SK-N-SH (cell line): Measurements from ENCODE around the gene SH2D3C. TPM values are rescaled to one million over a fixed set of nuclear protein-coding genes. Genes with fewer than 3 reads are reported as not detected.

Source experiments
- CTCF ChIA-PET: fragments of 300-600, 350-600 bp; formaldehyde crosslinking; extraction: SDS; loops from one replicate; lab custom pipeline; 2021; lab: Yijun Ruan, JAX
- POLR2A ChIA-PET: fragments of 350-600 bp; sonication (Branson Sonifier 250); formaldehyde crosslinking; extraction: SDS; loops from one replicate; lab custom pipeline; 2020; ENCODE audit warnings: antibody characterized with exemption, inconsistent platforms; lab: Yijun Ruan, JAX
- DNase-seq: peaks from one replicate; pipeline ENCODE4 v3.0.0; 2012
- H2AFZ ChIP-seq: fragments of 200-600 bp; sonication (generic); 2 replicates; pipeline ENCODE4 v1.8.1; 2016; ENCODE audit warnings: antibody characterized with exemption, mild to moderate bottlenecking, low read depth
- H3F3A ChIP-seq: fragments of 200-600 bp; sonication (generic); replicated peaks from 2 replicates; pipeline ENCODE3; 2016; ENCODE audit warnings: antibody characterized with exemption, mild to moderate bottlenecking; ENCODE audit not compliant: insufficient read depth
- H3K27ac ChIP-seq, 2 experiments: fragments of 200-500 bp in 1 of 2; fragments of 200-600 bp in 1 of 2; sonication (Bioruptor generic) in 1 of 2; sonication (generic), shearing (Covaris generic) in 1 of 2; 2 replicates each; pipeline versions ENCODE4 v1.5.1 to v1.6.1; 2014 to 2016; ENCODE audit warnings: low read depth in 2 of 2, inconsistent platforms in 1 of 2, low read length in 1 of 2, mild to moderate bottlenecking in 1 of 2, mixed read lengths in 1 of 2
- H3K27me3 ChIP-seq: fragments of 200-600 bp; sonication (generic), shearing (Covaris generic); 2 replicates; pipeline ENCODE4 v1.6.1; 2016; ENCODE audit warnings: mixed run types; ENCODE audit not compliant: insufficient read depth
- H3K36me3 ChIP-seq, 2 experiments: fragments of 200-500 bp in 1 of 2; fragments of 200-600 bp in 1 of 2; sonication (Bioruptor generic) in 1 of 2; sonication (generic) in 1 of 2; replicated peaks in 1 of 2; 2 replicates each; pipeline versions ENCODE3 to v1.5.1; 2014 to 2016; ENCODE audit warnings: low read length in 1 of 2, mild to moderate bottlenecking in 1 of 2; ENCODE audit not compliant: insufficient read depth in 2 of 2, control insufficient read depth in 1 of 2
- H3K4me1 ChIP-seq, 2 experiments: fragments of 200-500 bp in 1 of 2; fragments of 200-600 bp in 1 of 2; sonication (Bioruptor generic) in 1 of 2; sonication (generic), shearing (Covaris generic) in 1 of 2; 2 replicates each; pipeline versions ENCODE4 v1.5.1 to v1.6.1; 2014 to 2016; ENCODE audit warnings: low read depth in 1 of 2, low read length in 1 of 2, mixed run types in 1 of 2; ENCODE audit not compliant: insufficient read depth in 2 of 2, control insufficient read depth in 1 of 2
- H3K4me2 ChIP-seq: fragments of 200-600 bp; sonication (generic), shearing (Covaris generic); 2 replicates; pipeline ENCODE4 v1.6.1; 2017; ENCODE audit warnings: mixed run types
- H3K4me3 ChIP-seq, 2 experiments: fragments of 200-500 bp in 1 of 2; fragments of 200-600 bp in 1 of 2; sonication (Bioruptor generic) in 1 of 2; sonication (generic), shearing (Covaris generic) in 1 of 2; 2 replicates each; pipeline versions ENCODE4 v1.5.1 to v1.8.1; 2014 to 2016; ENCODE audit warnings: low read depth in 2 of 2, inconsistent platforms in 1 of 2, low read length in 1 of 2, mild to moderate bottlenecking in 1 of 2, mixed read lengths in 1 of 2, moderate library complexity in 1 of 2
- H3K79me2 ChIP-seq: fragments of 200-600 bp; sonication (generic); 2 replicates; pipeline ENCODE4 v1.8.1; 2017; ENCODE audit warnings: mild to moderate bottlenecking; ENCODE audit not compliant: insufficient read depth
- H3K9ac ChIP-seq: fragments of 200-600 bp; sonication (generic); 2 replicates; pipeline ENCODE4 v1.6.1; 2017; ENCODE audit warnings: mixed run types
- H3K9me2 ChIP-seq: fragments of 200-600 bp; sonication (generic); 2 replicates; pipeline ENCODE4 v1.6.1; 2017; ENCODE audit warnings: mixed run types
- H3K9me3 ChIP-seq: fragments of 200-600 bp; sonication (generic); 2 replicates; pipeline ENCODE4 v1.6.1; 2017; ENCODE audit warnings: mixed run types, mild to moderate bottlenecking, moderate library complexity
- H4K20me1 ChIP-seq: fragments of 200-600 bp; sonication (generic); 2 replicates; pipeline ENCODE4 v1.6.1; 2017; ENCODE audit warnings: mild to moderate bottlenecking, mixed run types; ENCODE audit not compliant: insufficient read depth
- CHD2 ChIP-seq: fragments of 150-350 bp; IDR thresholded peaks from 2 replicates; pipeline ENCODE4 v1.6.1; 2018; ENCODE audit warnings: low read length; ENCODE audit not compliant: partially characterized antibody
- ELF1 ChIP-seq: IDR thresholded peaks from 2 replicates; pipeline ENCODE4 v1.4.0; 2012
- FOSL2 ChIP-seq: IDR thresholded peaks from 2 replicates; pipeline ENCODE4 v1.4.0; 2012; ENCODE audit warnings: low read depth, mild to moderate bottlenecking, moderate library complexity, borderline replicate concordance
- FOXJ3 ChIP-seq: sonication (generic); formaldehyde crosslinking; IDR thresholded peaks from 2 replicates; pipeline ENCODE4 v1.5.1; 2020; ENCODE audit warnings: mild to moderate bottlenecking, missing genetic modification reagents
- FOXM1 ChIP-seq: IDR thresholded peaks from 2 replicates; pipeline ENCODE4 v1.4.0; 2012; ENCODE audit warnings: low read depth, mild to moderate bottlenecking
- GABPA ChIP-seq: IDR thresholded peaks from 2 replicates; pipeline ENCODE4 v1.4.0; 2012; ENCODE audit warnings: low read depth, mild to moderate bottlenecking
- JUND ChIP-seq: IDR thresholded peaks from 2 replicates; pipeline ENCODE4 v1.4.0; 2012
- MEF2A ChIP-seq: IDR thresholded peaks from 2 replicates; pipeline ENCODE4 v1.4.0; 2012; ENCODE audit warnings: low read depth, borderline replicate concordance
- RFX5 ChIP-seq: IDR thresholded peaks from 2 replicates; pipeline ENCODE4 v1.6.1; 2012; ENCODE audit warnings: mild to moderate bottlenecking, improper control_type of control experiment, low read length
- SIN3A ChIP-seq: IDR thresholded peaks from 2 replicates; pipeline ENCODE4 v1.6.1; 2012; ENCODE audit warnings: low read depth, mild to moderate bottlenecking, low read length, moderate library complexity, borderline replicate concordance
- SMC3 ChIP-seq: IDR thresholded peaks from 2 replicates; pipeline ENCODE4 v1.6.1; 2012; ENCODE audit warnings: low read depth, low read length, improper control_type of control experiment
- YY1 ChIP-seq: IDR thresholded peaks from 2 replicates; pipeline ENCODE4 v1.4.0; 2012; ENCODE audit warnings: low read depth, mild to moderate bottlenecking
- WGBS: methylation state at CpG from one replicate; pipeline ENCODE4 v1.1.6; 2017; ENCODE audit warnings: low lambda C conversion rate; 5-methylcytosine and 5-hydroxymethylcytosine counted together
- polyA plus RNA-seq, 3 experiments: library from polyadenylated mRNA; depleted of rRNA; stranded (reverse); fragments of >200 nt; gene quantifications; 2 replicates each; pipeline ENCODE4 v1.2.3, GENCODE V29; 2012
- TF ChIP-seq, protein P1 (sequence below): IDR thresholded peaks from 2 replicates; pipeline ENCODE4 v1.6.1; 2012; ENCODE audit warnings: mild to moderate bottlenecking, low read depth, low read length, moderate library complexity
- TF ChIP-seq, protein P2 (sequence below): fragments of 150-350 bp; IDR thresholded peaks from 2 replicates; pipeline ENCODE4 v1.6.1; 2017; ENCODE audit warnings: antibody characterized with exemption, low read length, low read depth, borderline replicate concordance
- TF ChIP-seq, protein P3 (sequence below): IDR thresholded peaks from 2 replicates; pipeline ENCODE4 v1.4.0; 2012; ENCODE audit warnings: low read depth, borderline replicate concordance

The SH2D3C gene
- polyA plus RNA-seq, 1 of the 3 experiments (the other 2 are of a cell fraction), result 0.15 TPM

DNA sequence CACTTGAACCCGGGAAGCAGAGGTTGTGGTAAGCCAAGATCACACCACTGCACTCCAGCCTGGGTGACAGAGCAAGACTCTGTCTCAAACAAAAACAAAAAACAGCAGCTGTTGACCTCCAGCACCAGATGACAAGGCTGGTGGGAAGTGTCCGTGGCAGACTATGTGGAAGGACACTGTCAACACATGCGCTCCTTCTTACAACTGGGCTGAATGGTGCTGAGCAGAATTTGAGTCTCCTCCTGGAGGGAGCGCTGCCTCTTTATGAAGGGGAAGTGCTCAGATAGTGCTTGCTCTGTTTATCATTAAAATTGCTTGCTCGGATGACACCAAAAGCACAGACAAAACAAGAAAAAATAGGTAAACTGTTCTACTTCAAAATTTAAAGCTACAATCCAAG is 80.9 kb downstream of the SH2D3C start (continued):
- TF ChIP-seq MEF2A, result no peak
- TF ChIP-seq, protein P1, sequence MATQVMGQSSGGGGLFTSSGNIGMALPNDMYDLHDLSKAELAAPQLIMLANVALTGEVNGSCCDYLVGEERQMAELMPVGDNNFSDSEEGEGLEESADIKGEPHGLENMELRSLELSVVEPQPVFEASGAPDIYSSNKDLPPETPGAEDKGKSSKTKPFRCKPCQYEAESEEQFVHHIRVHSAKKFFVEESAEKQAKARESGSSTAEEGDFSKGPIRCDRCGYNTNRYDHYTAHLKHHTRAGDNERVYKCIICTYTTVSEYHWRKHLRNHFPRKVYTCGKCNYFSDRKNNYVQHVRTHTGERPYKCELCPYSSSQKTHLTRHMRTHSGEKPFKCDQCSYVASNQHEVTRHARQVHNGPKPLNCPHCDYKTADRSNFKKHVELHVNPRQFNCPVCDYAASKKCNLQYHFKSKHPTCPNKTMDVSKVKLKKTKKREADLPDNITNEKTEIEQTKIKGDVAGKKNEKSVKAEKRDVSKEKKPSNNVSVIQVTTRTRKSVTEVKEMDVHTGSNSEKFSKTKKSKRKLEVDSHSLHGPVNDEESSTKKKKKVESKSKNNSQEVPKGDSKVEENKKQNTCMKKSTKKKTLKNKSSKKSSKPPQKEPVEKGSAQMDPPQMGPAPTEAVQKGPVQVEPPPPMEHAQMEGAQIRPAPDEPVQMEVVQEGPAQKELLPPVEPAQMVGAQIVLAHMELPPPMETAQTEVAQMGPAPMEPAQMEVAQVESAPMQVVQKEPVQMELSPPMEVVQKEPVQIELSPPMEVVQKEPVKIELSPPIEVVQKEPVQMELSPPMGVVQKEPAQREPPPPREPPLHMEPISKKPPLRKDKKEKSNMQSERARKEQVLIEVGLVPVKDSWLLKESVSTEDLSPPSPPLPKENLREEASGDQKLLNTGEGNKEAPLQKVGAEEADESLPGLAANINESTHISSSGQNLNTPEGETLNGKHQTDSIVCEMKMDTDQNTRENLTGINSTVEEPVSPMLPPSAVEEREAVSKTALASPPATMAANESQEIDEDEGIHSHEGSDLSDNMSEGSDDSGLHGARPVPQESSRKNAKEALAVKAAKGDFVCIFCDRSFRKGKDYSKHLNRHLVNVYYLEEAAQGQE, result no peak

DNA sequence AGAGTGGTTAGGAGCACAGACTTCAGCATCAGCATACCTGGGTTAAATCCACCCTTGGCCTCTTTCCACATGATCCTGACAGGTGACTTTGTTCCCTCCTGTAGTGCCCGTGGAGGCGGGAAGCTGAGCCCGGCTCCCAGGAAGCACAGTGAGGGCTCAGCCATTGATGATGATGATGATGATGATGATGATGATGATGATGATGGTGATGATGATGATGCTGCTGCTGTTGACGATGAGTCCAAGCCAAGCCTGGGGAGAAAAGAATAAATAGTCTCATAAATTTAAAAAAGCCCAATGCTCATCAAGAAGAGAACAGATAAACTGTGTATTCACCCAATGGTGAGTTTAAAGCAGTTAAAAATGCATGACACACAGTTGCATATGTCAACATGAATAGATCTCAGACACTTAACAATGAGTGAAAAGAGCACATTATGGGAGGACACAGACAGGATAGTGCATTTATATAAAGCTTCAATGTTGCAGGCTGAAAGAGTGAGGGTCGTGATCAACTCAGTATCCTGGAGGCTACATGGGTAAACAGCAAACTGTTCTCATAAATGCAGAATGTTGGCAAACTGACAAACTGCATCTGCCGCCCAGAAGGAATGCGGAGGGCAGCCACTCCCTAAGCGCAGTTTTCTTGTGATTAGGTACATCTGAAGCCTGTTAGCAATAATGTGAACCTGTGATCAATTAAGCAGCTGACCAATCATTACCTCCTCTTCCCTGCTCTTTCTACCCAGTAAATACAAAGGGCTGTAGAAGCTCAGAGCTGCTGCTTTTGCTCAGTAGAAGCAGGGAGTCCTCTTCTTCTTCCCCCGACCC is 83.4 kb downstream of the SH2D3C start:
- Histone ChIP-seq H3K27ac (peak overlapping the region in 1 of 2 experiments; percentile 48; a peak in 2 of 4 replicates), H3K36me3 (peaks cover 8 to 21% of the 10 kb centered on the region in 2 experiments), H3K9me3 (no peaks in the 10 kb centered on the region), H3K4me3 (no peak overlapping the region), H2AFZ (no peak overlapping the region), H3K4me1 (peaks cover 0 to 8% of the 10 kb centered on the region in 2 experiments; a peak in 1 of 4 replicates), H3K79me2 (no peaks in the 10 kb centered on the region), H4K20me1 (no peaks in the 10 kb centered on the region), H3K4me2 (no peak overlapping the region), H3K27me3 (no peaks in the 10 kb centered on the region), H3K9ac (no peak overlapping the region), H3K9me2 (no peaks in the 10 kb centered on the region), H3F3A (peaks cover 14% of the 10 kb centered on the region)
- TF ChIP-seq YY1 (no peak), FOSL2 (no peak), ELF1 (no peak), JUND (no peak), SMC3 (no peak), SIN3A (no peak), GABPA (no peak), RFX5 (no peak), FOXM1 (no peak), CHD2 (no peak), FOXJ3 (CRISPR knock-in tag) (no peak)
- TF ChIP-seq, protein P2, sequence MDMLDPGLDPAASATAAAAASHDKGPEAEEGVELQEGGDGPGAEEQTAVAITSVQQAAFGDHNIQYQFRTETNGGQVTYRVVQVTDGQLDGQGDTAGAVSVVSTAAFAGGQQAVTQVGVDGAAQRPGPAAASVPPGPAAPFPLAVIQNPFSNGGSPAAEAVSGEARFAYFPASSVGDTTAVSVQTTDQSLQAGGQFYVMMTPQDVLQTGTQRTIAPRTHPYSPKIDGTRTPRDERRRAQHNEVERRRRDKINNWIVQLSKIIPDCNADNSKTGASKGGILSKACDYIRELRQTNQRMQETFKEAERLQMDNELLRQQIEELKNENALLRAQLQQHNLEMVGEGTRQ, result no peak
- TF ChIP-seq, protein P3, sequence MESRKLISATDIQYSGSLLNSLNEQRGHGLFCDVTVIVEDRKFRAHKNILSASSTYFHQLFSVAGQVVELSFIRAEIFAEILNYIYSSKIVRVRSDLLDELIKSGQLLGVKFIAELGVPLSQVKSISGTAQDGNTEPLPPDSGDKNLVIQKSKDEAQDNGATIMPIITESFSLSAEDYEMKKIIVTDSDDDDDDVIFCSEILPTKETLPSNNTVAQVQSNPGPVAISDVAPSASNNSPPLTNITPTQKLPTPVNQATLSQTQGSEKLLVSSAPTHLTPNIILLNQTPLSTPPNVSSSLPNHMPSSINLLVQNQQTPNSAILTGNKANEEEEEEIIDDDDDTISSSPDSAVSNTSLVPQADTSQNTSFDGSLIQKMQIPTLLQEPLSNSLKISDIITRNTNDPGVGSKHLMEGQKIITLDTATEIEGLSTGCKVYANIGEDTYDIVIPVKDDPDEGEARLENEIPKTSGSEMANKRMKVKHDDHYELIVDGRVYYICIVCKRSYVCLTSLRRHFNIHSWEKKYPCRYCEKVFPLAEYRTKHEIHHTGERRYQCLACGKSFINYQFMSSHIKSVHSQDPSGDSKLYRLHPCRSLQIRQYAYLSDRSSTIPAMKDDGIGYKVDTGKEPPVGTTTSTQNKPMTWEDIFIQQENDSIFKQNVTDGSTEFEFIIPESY, result no peak
- TF ChIP-seq, protein P1, result no peak
- WGBS, result 66% methylated on average over 9 of the region's 9 CpGs
- no peak for DNase-seq
- ChIA-PET CTCF (interaction anchor here (0.9 kb wide), 1 partner anchor 335 kb away, joined by 3 read pairs; no protein-coding TSS in a partner anchor), POLR2A (interaction anchor here (1.2 kb wide), 1 partner anchor 30 kb away, joined by 3 read pairs; no protein-coding TSS in a partner anchor)
